Cardiac muscle cell (in vitro differentiated cells and primary cell): ENCODE measurements around the gene APOBEC2. TPM values are rescaled to one million over a fixed set of nuclear protein-coding genes. Genes with fewer than 3 reads are reported as not detected.

Source experiments
- DNase-seq, 2 donors: peaks; one replicate each; pipeline versions ENCODE4 v3.0.0 to v3.0.0-alpha.2; 2010 to 2017; ENCODE audit warnings: low read depth in 1 of 2, low spot score in 1 of 2
- H3K27ac ChIP-seq: fragments of 200-600 bp; sonication (generic); 2 replicates; pipeline ENCODE4 v1.5.1; 2016
- H3K27me3 ChIP-seq: fragments of 200-600 bp; sonication (generic); 2 replicates; pipeline ENCODE4 v1.6.0; 2016; ENCODE audit warnings: control low read depth
- H3K36me3 ChIP-seq: fragments of 200-600 bp; sonication (generic); 2 replicates; pipeline ENCODE4 v1.5.1; 2016; ENCODE audit warnings: control low read depth
- H3K4me1 ChIP-seq: fragments of 200-600 bp; sonication (generic); 2 replicates; pipeline ENCODE4 v1.8.1; 2017; ENCODE audit warnings: low read depth, mild to moderate bottlenecking, mixed run types
- H3K4me3 ChIP-seq: fragments of 200-600 bp; sonication (generic); 2 replicates; pipeline ENCODE4 v1.5.1; 2016; ENCODE audit warnings: mild to moderate bottlenecking
- H3K9me3 ChIP-seq: fragments of 200-600 bp; sonication (generic); 2 replicates; pipeline ENCODE4 v1.5.1; 2017; ENCODE audit warnings: low read depth, mild to moderate bottlenecking, control low read depth
- CTCF ChIP-seq: IDR thresholded peaks from 2 replicates; pipeline ENCODE4 v1.5.1; 2012; ENCODE audit warnings: low read depth, mild to moderate bottlenecking, low read length
- polyA plus RNA-seq: library from polyadenylated mRNA; unstranded; fragments of >200 nt; fragmentation: Nextera tagmentation; extraction: Ambion mirVana; gene quantifications from 2 replicates; pipeline ENCODE4 v1.2.1, GENCODE V29; 2016
- total RNA-seq: library from RNA; depleted of rRNA; stranded (reverse); fragments of >200 nt; gene quantifications from 2 replicates; pipeline ENCODE4 v1.2.3, GENCODE V29; 2016

Gene APOBEC2
- total and polyA plus RNA-seq, 2 experiments from 2014 or later: 135 to 156 TPM

GRCh38 chr6:41090841-41091761, 38.1 kb downstream of the APOBEC2 start:
- Histone ChIP-seq H3K36me3 (peaks cover 69% of the 10 kb centered on the region), H3K4me3 (no peak overlapping the region), H3K4me1 (no peaks in the 10 kb centered on the region), H3K27me3 (no peaks in the 10 kb centered on the region), H3K9me3 (no peaks in the 10 kb centered on the region), H3K27ac (peak overlapping the region; percentile 73)
- TF ChIP-seq CTCF: no peak
- no peak for DNase-seq

- H3K36me3 ChIP-seq: peaks cover 68% of the 10 kb centered on the region
- TF ChIP-seq CTCF: peak; percentile 56
- H3K27ac ChIP-seq: no peak overlapping the region
- no peaks in the 10 kb centered on the region for H3K9me3 ChIP-seq
- peak; percentile 12 to 52 for DNase-seq
- H3K4me3 ChIP-seq: no peak overlapping the region
- H3K27me3 ChIP-seq: no peaks in the 10 kb centered on the region
- H3K4me1 ChIP-seq: no peaks in the 10 kb centered on the region
Observed at GRCh38 chr6:41092421-41093140, 39.6 kb downstream of the APOBEC2 start.

- Histone ChIP-seq H3K27me3 (no peaks in the 10 kb centered on the region), H3K27ac (no peak overlapping the region), H3K4me3 (no peak overlapping the region), H3K36me3 (peaks cover 73% of the 10 kb centered on the region), H3K4me1 (no peaks in the 10 kb centered on the region), H3K9me3 (no peaks in the 10 kb centered on the region)
- no peak for DNase-seq
- TF ChIP-seq CTCF: no peak
Observed at GRCh38 chr6:41093729-41094128, 40.7 kb downstream of the APOBEC2 start.

GRCh38 chr6:41097467-41098090, 44.6 kb downstream of the APOBEC2 start:
- Histone ChIP-seq H3K27me3 (no peaks in the 10 kb centered on the region), H3K36me3 (peaks cover 54% of the 10 kb centered on the region), H3K9me3 (no peaks in the 10 kb centered on the region), H3K4me3 (no peak overlapping the region), H3K4me1 (no peaks in the 10 kb centered on the region), H3K27ac (no peak overlapping the region)
- peak in 1 of 2 donors; percentile 84 for DNase-seq
- TF ChIP-seq CTCF: peak; percentile 7

GRCh38 chr6:41098366-41098765, 45.4 kb downstream of the APOBEC2 start:
- Histone ChIP-seq H3K36me3 (peaks cover 46% of the 10 kb centered on the region), H3K27me3 (no peaks in the 10 kb centered on the region), H3K9me3 (no peaks in the 10 kb centered on the region), H3K4me1 (no peaks in the 10 kb centered on the region), H3K4me3 (no peak overlapping the region), H3K27ac (no peak overlapping the region)
- peak in 1 of 2 donors; percentile 38 for DNase-seq
- no peak for TF ChIP-seq CTCF
